HEK293T (cell line): ENCODE results near the gene OSTM1.

Source experiments
- ARNT ChIP-seq: fragments of 450-650 bp; IDR thresholded peaks from 2 replicates; pipeline ENCODE4 v1.6.1; 2017; ENCODE audit warnings: mild to moderate bottlenecking
- BHLHE40 ChIP-seq: fragments of 450-650 bp; IDR thresholded peaks from 2 replicates; pipeline ENCODE4 v1.6.1; 2016; ENCODE audit warnings: mild to moderate bottlenecking, moderate library complexity, borderline replicate concordance
- CTBP1 ChIP-seq: fragments of 450-650 bp; IDR thresholded peaks from 2 replicates; pipeline ENCODE4 v1.6.1; 2016; ENCODE audit warnings: borderline replicate concordance
- ELF4 ChIP-seq: fragments of 450-650 bp; IDR thresholded peaks from 2 replicates; pipeline ENCODE4 v1.6.1; 2017; ENCODE audit warnings: antibody characterized with exemption
- FOXM1 ChIP-seq: fragments of 450-650 bp; IDR thresholded peaks from 2 replicates; pipeline ENCODE4 v1.6.1; 2017; ENCODE audit warnings: mild to moderate bottlenecking, borderline replicate concordance
- HDGF ChIP-seq: fragments of 450-650 bp; IDR thresholded peaks from 2 replicates; pipeline ENCODE4 v1.6.1; 2017; ENCODE audit warnings: antibody characterized with exemption, borderline replicate concordance
- LEF1 ChIP-seq: fragments of 450-650 bp; IDR thresholded peaks from 2 replicates; pipeline ENCODE4 v1.6.1; 2017; ENCODE audit warnings: mild to moderate bottlenecking, borderline replicate concordance
- NFRKB ChIP-seq: fragments of 450-650 bp; IDR thresholded peaks from 2 replicates; pipeline ENCODE4 v1.6.1; 2016; ENCODE audit warnings: mild to moderate bottlenecking, moderate library complexity
- SP1 ChIP-seq: fragments of 450-650 bp; IDR thresholded peaks from 2 replicates; pipeline ENCODE4 v1.6.1; 2017
- SUZ12 ChIP-seq: fragments of 450-650 bp; IDR thresholded peaks from 2 replicates; pipeline ENCODE4 v1.6.1; 2016; ENCODE audit warnings: mild to moderate bottlenecking

- TF ChIP-seq HDGF = no peak
- no peak for TF ChIP-seq SUZ12
- no peak for TF ChIP-seq BHLHE40
- no peak for TF ChIP-seq ELF4
- no peak for TF ChIP-seq SP1
- no peak for TF ChIP-seq LEF1
- TF ChIP-seq CTBP1 = no peak
- no peak for TF ChIP-seq FOXM1
- no peak for TF ChIP-seq ARNT
- no peak for TF ChIP-seq NFRKB
Measured at GRCh38 chr6:108102965-108103364, 28.4 kb upstream of the OSTM1 start.
